Measurements from ENCODE around the gene PTPRT.

PTPRT gene

GRCh38 chr20:43187476-43188233 is 2.1 kb downstream of the PTPRT start:
- no peak overlapping the region for H3K27ac ChIP-seq
- H3K4me3 ChIP-seq (ENCODE audit: low read depth in 1 of 2, low read length in 1 of 2) = no peak overlapping the region
- peak; percentile 67 for TF ChIP-seq CTCF (IDR thresholded peaks at IDR 0.05)
- H3K36me3 ChIP-seq = no peaks in the 10 kb centered on the region
- no peaks in the 10 kb centered on the region for H3K9me3 ChIP-seq
- H3K4me1 ChIP-seq (ENCODE audit: control insufficient read depth in 1 of 2, insufficient read depth in 1 of 2, low read depth in 1 of 2, low read length in 1 of 2) = no peaks in the 10 kb centered on the region
- peaks cover 73% of the 10 kb centered on the region for H3K27me3 ChIP-seq

GRCh38 chr20:43186312-43186711 is 3.4 kb downstream of the PTPRT start:
- Histone ChIP-seq H3K27me3 (peaks cover 59% of the 10 kb centered on the region), H3K4me3 (ENCODE audit: low read depth in 1 of 2, low read length in 1 of 2) (no peak overlapping the region), H3K9me3 (no peaks in the 10 kb centered on the region), H3K36me3 (no peaks in the 10 kb centered on the region), H3K27ac (no peak overlapping the region), H3K4me1 (ENCODE audit: control insufficient read depth in 1 of 2, insufficient read depth in 1 of 2, low read depth in 1 of 2, low read length in 1 of 2) (no peaks in the 10 kb centered on the region)
- TF ChIP-seq CTCF (IDR thresholded peaks at IDR 0.05) = no peak

- Histone ChIP-seq H3K4me3 (ENCODE audit: low read depth in 1 of 2, low read length in 1 of 2) (no peak overlapping the region), H3K27ac (no peak overlapping the region), H3K9me3 (no peaks in the 10 kb centered on the region), H3K4me1 (ENCODE audit: control insufficient read depth in 1 of 2, insufficient read depth in 1 of 2, low read depth in 1 of 2, low read length in 1 of 2) (no peaks in the 10 kb centered on the region), H3K27me3 (peaks cover 55% of the 10 kb centered on the region), H3K36me3 (no peaks in the 10 kb centered on the region)
- TF ChIP-seq CTCF (IDR thresholded peaks at IDR 0.05) = no peak
Observed at GRCh38 chr20:43185901-43186300, 3.8 kb downstream of the PTPRT start.

- H3K4me3 ChIP-seq (ENCODE audit: low read depth in 1 of 2, low read length in 1 of 2) = no peak overlapping the region
- no peak for TF ChIP-seq CTCF (IDR thresholded peaks at IDR 0.05)
- H3K36me3 ChIP-seq = no peaks in the 10 kb centered on the region
- peaks cover 34% of the 10 kb centered on the region for H3K27me3 ChIP-seq
- H3K9me3 ChIP-seq = no peaks in the 10 kb centered on the region
- no peaks in the 10 kb centered on the region for H3K4me1 ChIP-seq (ENCODE audit: control insufficient read depth in 1 of 2, insufficient read depth in 1 of 2, low read depth in 1 of 2, low read length in 1 of 2)
- H3K27ac ChIP-seq = no peak overlapping the region
Observed at GRCh38 chr20:43183536-43184070, 6.1 kb downstream of the PTPRT start.

GRCh38 chr20:43178080-43178479 is 11.6 kb downstream of the PTPRT start:
- Histone ChIP-seq H3K9me3 (no peaks in the 10 kb centered on the region), H3K4me3 (ENCODE audit: low read depth in 1 of 2, low read length in 1 of 2) (no peak overlapping the region), H3K27me3 (no peaks in the 10 kb centered on the region), H3K27ac (no peak overlapping the region), H3K4me1 (ENCODE audit: control insufficient read depth in 1 of 2, insufficient read depth in 1 of 2, low read depth in 1 of 2, low read length in 1 of 2) (no peaks in the 10 kb centered on the region), H3K36me3 (no peaks in the 10 kb centered on the region)
- no peak for TF ChIP-seq CTCF (IDR thresholded peaks at IDR 0.05)

Data from neutrophil (primary cell).